CD14-positive monocyte (primary cell): ENCODE data around the gene FEZ2. TPM values are rescaled to one million over a fixed set of nuclear protein-coding genes. Genes with fewer than 3 reads are reported as not detected.

Experiments
- DNase-seq, 3 donors: peaks; one replicate each; pipeline ENCODE4 v3.0.0-alpha.2; 2011 to 2022
- H2AFZ ChIP-seq: 2 replicates; pipeline ENCODE4 v1.6.0; 2012; ENCODE audit warnings: mild to moderate bottlenecking, low read depth, low read length, inconsistent platforms; ENCODE audit not compliant: insufficient read depth, poor library complexity, severe bottlenecking
- H3K27ac ChIP-seq, 2 donors: 1 replicate in 1 of 2; 2 replicates in 1 of 2; pipeline ENCODE4 v1.5.1; 2012 to 2013; ENCODE audit warnings: low read length in 2 of 2, control low read depth in 1 of 2, inconsistent platforms in 1 of 2, low read depth in 1 of 2, mild to moderate bottlenecking in 1 of 2
- H3K27me3 ChIP-seq, 2 donors: one replicate each; pipeline versions ENCODE4 v1.6.0 to v1.6.1; 2011 to 2013; ENCODE audit warnings: low read length in 2 of 2; ENCODE audit not compliant: control insufficient read depth in 2 of 2, insufficient read depth in 2 of 2
- H3K36me3 ChIP-seq, 2 donors: replicated peaks in 1 of 2; 1 replicate in 1 of 2; 2 replicates in 1 of 2; pipeline versions ENCODE4 v1.5.1 to v1.6.1; 2012 to 2013; ENCODE audit warnings: low read length in 2 of 2, control low read depth in 1 of 2, inconsistent platforms in 1 of 2, mild to moderate bottlenecking in 1 of 2; ENCODE audit not compliant: insufficient read depth in 2 of 2, control insufficient read depth in 1 of 2
- H3K4me1 ChIP-seq, 2 donors: 1 replicate in 1 of 2; 2 replicates in 1 of 2; pipeline versions ENCODE4 v1.5.1 to v1.6.1; 2012 to 2013; ENCODE audit warnings: low read length in 2 of 2, control low read depth in 1 of 2, inconsistent platforms in 1 of 2, mild to moderate bottlenecking in 1 of 2, moderate library complexity in 1 of 2; ENCODE audit not compliant: insufficient read depth in 2 of 2, control insufficient read depth in 1 of 2
- H3K4me2 ChIP-seq: replicated peaks from 2 replicates; pipeline ENCODE3; 2012; ENCODE audit warnings: low read length, moderate library complexity, mild to moderate bottlenecking; ENCODE audit not compliant: poor library complexity, severe bottlenecking; ENCODE audit errors: extremely low read depth
- H3K4me3 ChIP-seq, 3 experiments: fragments of 200-600 bp in 1 of 3; sonication (generic) in 1 of 3; replicated peaks in 1 of 3; 1 replicate in 2 of 3; 2 replicates in 1 of 3; pipeline ENCODE4 v1.5.1; 2011 to 2013; ENCODE audit warnings: low read length in 3 of 3, mild to moderate bottlenecking in 3 of 3, control low read depth in 2 of 3, low read depth in 2 of 3, inconsistent platforms in 1 of 3, moderate library complexity in 1 of 3
- H3K79me2 ChIP-seq: 2 replicates; pipeline ENCODE4 v1.6.0; 2012; ENCODE audit warnings: mild to moderate bottlenecking, control low read depth, inconsistent platforms, low read length, moderate library complexity; ENCODE audit not compliant: insufficient read depth
- H3K9ac ChIP-seq: 2 replicates; pipeline ENCODE4 v1.6.0; 2017; ENCODE audit warnings: low read length, mild to moderate bottlenecking; ENCODE audit not compliant: insufficient read depth, poor library complexity, severe bottlenecking
- H3K9me3 ChIP-seq, 2 donors: replicated peaks in 1 of 2; 1 replicate in 1 of 2; 2 replicates in 1 of 2; pipeline versions ENCODE4 v1.5.1 to v1.6.1; 2012 to 2013; ENCODE audit warnings: low read length in 2 of 2, control low read depth in 1 of 2; ENCODE audit not compliant: control insufficient read depth in 1 of 2, insufficient read depth in 1 of 2
- H4K20me1 ChIP-seq: 2 replicates; pipeline ENCODE4 v1.6.0; 2012; ENCODE audit warnings: mild to moderate bottlenecking, low read length, control low read depth, moderate library complexity; ENCODE audit not compliant: insufficient read depth
- H3K27ac Mint-ChIP-seq, 7 donors: one replicate each; pipeline ENCODE4 v1.8.0; 2020; ENCODE audit warnings: mild to moderate bottlenecking in 7 of 7, mixed read lengths in 7 of 7, moderate library complexity in 6 of 7, inconsistent platforms in 2 of 7
- H3K27me3 Mint-ChIP-seq, 3 donors: one replicate each; pipeline ENCODE4 v1.8.0; 2021 to 2022; ENCODE audit warnings: low read depth in 3 of 3, mild to moderate bottlenecking in 3 of 3, mixed read lengths in 3 of 3, moderate library complexity in 3 of 3, inconsistent platforms in 1 of 3
- H3K36me3 Mint-ChIP-seq, 2 donors: one replicate each; pipeline ENCODE4 v1.8.0; 2020; ENCODE audit warnings: mixed read lengths in 2 of 2, inconsistent platforms in 1 of 2, mild to moderate bottlenecking in 1 of 2
- H3K4me1 Mint-ChIP-seq: one replicate; pipeline ENCODE4 v1.8.0; 2020; ENCODE audit warnings: mild to moderate bottlenecking, mixed read lengths
- H3K4me3 Mint-ChIP-seq, 2 donors: one replicate each; pipeline ENCODE4 v1.8.0; 2020; ENCODE audit warnings: mild to moderate bottlenecking in 2 of 2, mixed read lengths in 2 of 2, moderate library complexity in 1 of 2
- H3K9me3 Mint-ChIP-seq, 7 donors: one replicate each; pipeline ENCODE4 v1.8.0; 2020 to 2022; ENCODE audit warnings: mixed read lengths in 7 of 7, mild to moderate bottlenecking in 6 of 7, moderate library complexity in 6 of 7, inconsistent platforms in 2 of 7
- WGBS: methylation state at CpG from one replicate; pipeline ENCODE4 v1.1.5; 2013; ENCODE audit warnings: missing lambda C conversion rate; ENCODE audit not compliant: insufficient coverage; 5-methylcytosine and 5-hydroxymethylcytosine counted together
- intact Hi-C, 2 donors: fragments of 100-400 bp; cut with micrococcal nuclease; formaldehyde crosslinking; loops; one replicate each; pipeline versions ENCODE4 v1.15.0 to v1.15.1; 2023
- polyA plus RNA-seq, 3 donors: library from polyadenylated mRNA; depleted of rRNA in 1 of 3; unstranded in 2 of 3; stranded (reverse) in 1 of 3; fragments of 300-500 nt in 2 of 3; fragments of >200 nt in 1 of 3; fragmentation: Illumina TruSeq in 2 of 3; gene quantifications; 1 replicate in 2 of 3; 2 replicates in 1 of 3; pipeline ENCODE4 v1.2.3, GENCODE V29; 2012 to 2021
- TF ChIP-seq, protein P1 (sequence below): fragments of 200-600 bp; IDR thresholded peaks from one replicate; pipeline ENCODE4 v1.8.0; 2022; ENCODE audit warnings: antibody characterized with exemption, mild to moderate bottlenecking

Gene FEZ2
- polyA plus RNA-seq, 3 donors = 6.9 to 15.6 (median 8.7) TPM

DNA sequence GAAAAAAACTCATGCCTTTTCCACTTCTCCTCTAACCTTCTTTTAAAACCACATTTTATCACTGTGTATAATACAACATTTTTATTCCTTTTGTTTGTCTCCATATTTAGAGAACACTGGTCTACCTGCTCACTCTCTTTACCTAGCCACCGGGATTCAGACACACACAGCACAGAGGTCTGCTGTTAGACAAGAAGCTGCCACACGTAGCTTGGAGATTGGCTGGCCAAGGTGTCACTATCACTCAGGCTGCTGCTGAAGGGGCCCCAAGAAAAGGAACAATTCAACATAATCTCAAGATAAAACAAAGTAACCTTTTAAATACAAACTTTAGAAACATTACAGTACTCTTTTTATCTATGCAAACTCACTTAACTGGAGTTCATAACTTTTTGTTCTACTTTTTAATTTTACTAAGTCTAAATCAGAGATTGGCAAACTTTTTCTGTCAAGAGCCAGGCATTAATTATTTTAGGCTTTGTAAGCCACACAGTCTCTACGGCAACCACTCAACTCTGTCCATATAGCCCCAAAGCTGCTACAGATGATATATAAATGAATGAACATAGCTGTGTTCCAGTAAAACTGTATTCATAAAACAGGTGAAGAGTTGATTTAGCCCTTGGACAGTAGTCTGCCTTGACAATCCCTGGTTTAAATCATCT lies 25.8 kb downstream of the FEZ2 start:
- H3K27ac Mint-ChIP-seq = peak overlapping the region in 1 of 7 donors; percentile 68
- peaks cover 6% of the 10 kb centered on the region for H3K79me2 ChIP-seq
- no peak overlapping the region for H3K27ac ChIP-seq
- H3K4me1 Mint-ChIP-seq = no peaks in the 10 kb centered on the region
- no peak overlapping the region for H3K4me3 ChIP-seq
- H3K9ac ChIP-seq = no peak overlapping the region
- H3K27me3 Mint-ChIP-seq = no peaks in the 10 kb centered on the region
- H3K4me1 ChIP-seq = no peaks in the 10 kb centered on the region
- H2AFZ ChIP-seq = no peak overlapping the region
- no peak overlapping the region for H3K4me3 Mint-ChIP-seq
- TF ChIP-seq, protein P1, sequence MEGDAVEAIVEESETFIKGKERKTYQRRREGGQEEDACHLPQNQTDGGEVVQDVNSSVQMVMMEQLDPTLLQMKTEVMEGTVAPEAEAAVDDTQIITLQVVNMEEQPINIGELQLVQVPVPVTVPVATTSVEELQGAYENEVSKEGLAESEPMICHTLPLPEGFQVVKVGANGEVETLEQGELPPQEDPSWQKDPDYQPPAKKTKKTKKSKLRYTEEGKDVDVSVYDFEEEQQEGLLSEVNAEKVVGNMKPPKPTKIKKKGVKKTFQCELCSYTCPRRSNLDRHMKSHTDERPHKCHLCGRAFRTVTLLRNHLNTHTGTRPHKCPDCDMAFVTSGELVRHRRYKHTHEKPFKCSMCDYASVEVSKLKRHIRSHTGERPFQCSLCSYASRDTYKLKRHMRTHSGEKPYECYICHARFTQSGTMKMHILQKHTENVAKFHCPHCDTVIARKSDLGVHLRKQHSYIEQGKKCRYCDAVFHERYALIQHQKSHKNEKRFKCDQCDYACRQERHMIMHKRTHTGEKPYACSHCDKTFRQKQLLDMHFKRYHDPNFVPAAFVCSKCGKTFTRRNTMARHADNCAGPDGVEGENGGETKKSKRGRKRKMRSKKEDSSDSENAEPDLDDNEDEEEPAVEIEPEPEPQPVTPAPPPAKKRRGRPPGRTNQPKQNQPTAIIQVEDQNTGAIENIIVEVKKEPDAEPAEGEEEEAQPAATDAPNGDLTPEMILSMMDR = no peak
- peaks cover 35% of the 10 kb centered on the region for H4K20me1 ChIP-seq
- no peak for DNase-seq
- no peaks in the 10 kb centered on the region for H3K27me3 ChIP-seq
- no peaks in the 10 kb centered on the region for H3K9me3 Mint-ChIP-seq
- H3K9me3 ChIP-seq = no peaks in the 10 kb centered on the region
- no peak overlapping the region for H3K4me2 ChIP-seq
- H3K36me3 Mint-ChIP-seq = peaks cover 80 to 86% of the 10 kb centered on the region in 2 donors
- intact Hi-C loops = no loop called here
- peaks cover 68 to 82% of the 10 kb centered on the region in 2 donors for H3K36me3 ChIP-seq
- WGBS = no CpG with 5 or more reads among the region's 3 CpGs

- Histone ChIP-seq H3K9me3 (no peaks in the 10 kb centered on the region), H3K4me3 (no peak overlapping the region), H3K9ac (no peak overlapping the region), H3K4me1 (peaks cover under 1 to 5% of the 10 kb centered on the region in 2 donors), H4K20me1 (peaks cover 35% of the 10 kb centered on the region), H3K4me2 (no peak overlapping the region), H3K27me3 (no peaks in the 10 kb centered on the region), H2AFZ (no peak overlapping the region), H3K79me2 (peaks cover 11% of the 10 kb centered on the region), H3K36me3 (peaks cover 60 to 82% of the 10 kb centered on the region in 2 donors), H3K27ac (no peak overlapping the region)
- intact Hi-C loops = no loop called here
- Mint-ChIP-seq H3K36me3 (peaks cover 78 to 87% of the 10 kb centered on the region in 2 donors), H3K9me3 (no peaks in the 10 kb centered on the region), H3K4me1 (peaks cover 3% of the 10 kb centered on the region), H3K4me3 (no peak overlapping the region), H3K27ac (no peak overlapping the region), H3K27me3 (peaks cover 0 to 2% (median 0%) of the 10 kb centered on the region in 3 donors)
- no peak for DNase-seq
- TF ChIP-seq, protein P1 = no peak
- WGBS = no CpG with 5 or more reads among the region's 1 CpG
These were observed 27.6 kb downstream of the FEZ2 start for GRCh38 chr2:36570416-36570815.
